MCF 10A (cell line): ENCODE data around the gene BSDC1. TPM values are rescaled to one million over a fixed set of nuclear protein-coding genes. Genes with fewer than 3 reads are reported as not detected.

Source experiments
- BruUV-seq: library from RNA; stranded (reverse); fragments of 400-500 nt; replicated peaks from 2 replicates; lab custom pipeline; 2021; lab: Mats Ljungman, UMichigan
- CTCF ChIA-PET: fragments of 300-600 bp; sonication (Branson Sonifier 250); formaldehyde crosslinking; extraction: SDS; loops from one replicate; lab custom pipeline; 2021; ENCODE audit warnings: antibody characterized with exemption, inconsistent platforms; lab: Yijun Ruan, JAX
- POLR2A ChIA-PET: fragments of 300-600, 350-650 bp; sonication (Branson Sonifier 250); formaldehyde crosslinking; extraction: SDS; loops from one replicate; lab custom pipeline; 2020; ENCODE audit warnings: antibody characterized with exemption, inconsistent platforms; lab: Yijun Ruan, JAX
- DNase-seq: peaks from one replicate; pipeline ENCODE4 v3.0.0-alpha.2; 2018; ENCODE audit not compliant: unreplicated experiment
- H3K27ac Mint-ChIP-seq: one replicate; pipeline ENCODE4 v1.8.0; 2022; ENCODE audit warnings: mild to moderate bottlenecking, low read depth, mixed read lengths; ENCODE audit not compliant: unreplicated experiment
- H3K27me3 Mint-ChIP-seq: one replicate; pipeline ENCODE4 v1.8.0; 2022; ENCODE audit warnings: mixed read lengths; ENCODE audit not compliant: insufficient read depth, unreplicated experiment
- H3K36me3 Mint-ChIP-seq: one replicate; pipeline ENCODE4 v1.8.0; 2022; ENCODE audit warnings: mild to moderate bottlenecking, moderate library complexity, mixed read lengths; ENCODE audit not compliant: insufficient read depth, unreplicated experiment
- H3K4me1 Mint-ChIP-seq: one replicate; pipeline ENCODE4 v1.8.0; 2022; ENCODE audit warnings: mixed read lengths; ENCODE audit not compliant: insufficient read depth, unreplicated experiment
- H3K4me3 Mint-ChIP-seq: one replicate; pipeline ENCODE4 v1.8.0; 2022; ENCODE audit warnings: mild to moderate bottlenecking, moderate library complexity, mixed read lengths; ENCODE audit not compliant: unreplicated experiment
- H3K9me3 Mint-ChIP-seq: one replicate; pipeline ENCODE4 v1.8.0; 2022; ENCODE audit warnings: mixed read lengths; ENCODE audit not compliant: unreplicated experiment
- intact Hi-C: fragments of 100-400 bp; cut with micrococcal nuclease; formaldehyde crosslinking; loops from 2 replicates; pipeline ENCODE4 v1.14.1; 2022
- total RNA-seq: library from RNA; stranded (reverse); gene quantifications from 2 replicates; pipeline ENCODE4 v1.2.3, GENCODE V29; 2022
- TF ChIP-seq, protein P1 (sequence below): fragments of 200-600 bp; IDR thresholded peaks from one replicate; pipeline ENCODE4 v1.8.0; 2022; ENCODE audit warnings: antibody characterized with exemption, mild to moderate bottlenecking; ENCODE audit not compliant: unreplicated experiment

BSDC1 gene
- total RNA-seq, 1 experiment from 2014 or later: 52.6 TPM

DNA sequence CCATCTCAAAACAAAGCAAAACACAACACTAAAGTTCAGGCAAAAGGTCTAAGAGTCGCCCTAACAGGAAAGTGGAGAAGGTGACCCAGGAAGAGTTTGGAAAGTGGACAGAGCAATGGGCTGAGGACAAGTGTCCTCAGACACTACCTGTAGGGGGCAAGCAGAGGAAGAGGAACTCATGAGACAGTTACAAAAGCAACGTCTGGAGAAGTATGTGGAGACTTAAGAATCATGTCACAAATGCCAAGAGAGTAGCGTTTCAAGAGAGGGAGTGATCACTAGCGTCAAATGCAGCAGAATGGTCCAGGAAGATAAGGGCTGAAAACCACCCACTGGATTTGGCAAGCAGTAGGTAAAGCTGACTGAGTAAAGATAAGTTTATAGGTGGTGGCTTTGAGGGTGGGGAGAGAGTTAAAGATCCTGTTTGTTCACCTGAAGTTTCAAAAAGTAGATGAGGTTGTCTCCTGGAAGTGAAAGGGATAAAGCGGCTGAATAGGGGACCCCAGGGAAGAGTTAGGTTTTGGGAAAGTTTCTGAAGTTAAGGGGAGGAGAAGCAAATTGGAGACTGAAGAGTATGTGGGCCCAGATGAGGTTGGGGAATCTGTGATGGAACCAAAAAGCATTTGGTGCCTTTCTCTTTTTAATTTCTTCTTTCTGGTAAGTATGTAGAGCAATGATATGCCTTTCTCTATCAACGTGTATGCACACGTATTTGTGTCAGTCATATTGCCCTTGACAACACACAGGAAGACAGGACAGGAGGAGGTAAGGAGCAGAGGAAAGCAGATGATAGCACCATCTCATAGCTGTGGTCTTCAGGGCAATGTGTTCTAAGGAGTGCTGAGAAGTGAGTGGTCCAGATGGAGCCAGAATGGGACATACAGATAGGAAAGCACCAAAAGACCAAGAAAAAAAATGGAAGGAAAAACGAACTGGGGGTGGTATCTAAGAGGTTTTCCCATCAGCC is 3.1 kb downstream of the BSDC1 start:
- H3K27me3 Mint-ChIP-seq: no peaks in the 10 kb centered on the region
- no peak overlapping the region for H3K4me3 Mint-ChIP-seq
- peaks cover 11% of the 10 kb centered on the region for H3K36me3 Mint-ChIP-seq
- POLR2A ChIA-PET: interaction anchor here (0.5 kb wide), 1 partner anchor 15 kb away, joined by 3 read pairs; no protein-coding TSS in a partner anchor
- no peaks in the 10 kb centered on the region for H3K9me3 Mint-ChIP-seq
- no peak for DNase-seq
- peaks cover 6% of the 10 kb centered on the region for H3K4me1 Mint-ChIP-seq
- TF ChIP-seq, protein P1, sequence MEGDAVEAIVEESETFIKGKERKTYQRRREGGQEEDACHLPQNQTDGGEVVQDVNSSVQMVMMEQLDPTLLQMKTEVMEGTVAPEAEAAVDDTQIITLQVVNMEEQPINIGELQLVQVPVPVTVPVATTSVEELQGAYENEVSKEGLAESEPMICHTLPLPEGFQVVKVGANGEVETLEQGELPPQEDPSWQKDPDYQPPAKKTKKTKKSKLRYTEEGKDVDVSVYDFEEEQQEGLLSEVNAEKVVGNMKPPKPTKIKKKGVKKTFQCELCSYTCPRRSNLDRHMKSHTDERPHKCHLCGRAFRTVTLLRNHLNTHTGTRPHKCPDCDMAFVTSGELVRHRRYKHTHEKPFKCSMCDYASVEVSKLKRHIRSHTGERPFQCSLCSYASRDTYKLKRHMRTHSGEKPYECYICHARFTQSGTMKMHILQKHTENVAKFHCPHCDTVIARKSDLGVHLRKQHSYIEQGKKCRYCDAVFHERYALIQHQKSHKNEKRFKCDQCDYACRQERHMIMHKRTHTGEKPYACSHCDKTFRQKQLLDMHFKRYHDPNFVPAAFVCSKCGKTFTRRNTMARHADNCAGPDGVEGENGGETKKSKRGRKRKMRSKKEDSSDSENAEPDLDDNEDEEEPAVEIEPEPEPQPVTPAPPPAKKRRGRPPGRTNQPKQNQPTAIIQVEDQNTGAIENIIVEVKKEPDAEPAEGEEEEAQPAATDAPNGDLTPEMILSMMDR: no peak
- no peak overlapping the region for H3K27ac Mint-ChIP-seq
- BruUV-seq: no TSS peak
- intact Hi-C loops: loop anchor here (5.0 kb wide), 1 partner anchor 174 kb away; no protein-coding TSS in a partner anchor
- CTCF ChIA-PET: no interaction called here

DNA sequence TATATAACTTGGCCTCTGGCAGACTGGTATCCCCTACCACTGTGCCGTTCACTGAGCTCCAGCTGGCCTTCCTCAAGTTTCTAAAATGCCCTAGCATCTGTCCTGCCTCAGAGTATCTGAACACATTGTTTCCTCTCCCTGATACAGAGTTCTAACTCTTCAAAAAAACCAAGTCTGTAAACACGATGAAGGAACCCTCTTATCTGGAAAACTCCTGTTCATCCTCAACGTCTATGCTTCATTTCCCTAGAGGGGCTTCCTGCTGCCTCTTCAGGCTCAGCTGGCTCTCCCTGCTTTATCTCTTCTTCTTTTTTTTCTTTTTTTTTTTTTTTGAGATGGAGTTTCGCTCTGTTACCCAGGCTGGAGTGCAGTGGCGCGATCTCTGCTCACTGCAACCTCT is 5.6 kb downstream of the BSDC1 start:
- Mint-ChIP-seq H3K36me3 (peaks cover 23% of the 10 kb centered on the region), H3K4me3 (no peak overlapping the region), H3K27me3 (no peaks in the 10 kb centered on the region), H3K27ac (no peak overlapping the region), H3K9me3 (no peaks in the 10 kb centered on the region), H3K4me1 (no peaks in the 10 kb centered on the region)
- ChIA-PET POLR2A (no interaction called here), CTCF (no interaction called here)
- BruUV-seq: no TSS peak
- TF ChIP-seq, protein P1: no peak
- DNase-seq: no peak
- intact Hi-C loops: no loop called here

DNA sequence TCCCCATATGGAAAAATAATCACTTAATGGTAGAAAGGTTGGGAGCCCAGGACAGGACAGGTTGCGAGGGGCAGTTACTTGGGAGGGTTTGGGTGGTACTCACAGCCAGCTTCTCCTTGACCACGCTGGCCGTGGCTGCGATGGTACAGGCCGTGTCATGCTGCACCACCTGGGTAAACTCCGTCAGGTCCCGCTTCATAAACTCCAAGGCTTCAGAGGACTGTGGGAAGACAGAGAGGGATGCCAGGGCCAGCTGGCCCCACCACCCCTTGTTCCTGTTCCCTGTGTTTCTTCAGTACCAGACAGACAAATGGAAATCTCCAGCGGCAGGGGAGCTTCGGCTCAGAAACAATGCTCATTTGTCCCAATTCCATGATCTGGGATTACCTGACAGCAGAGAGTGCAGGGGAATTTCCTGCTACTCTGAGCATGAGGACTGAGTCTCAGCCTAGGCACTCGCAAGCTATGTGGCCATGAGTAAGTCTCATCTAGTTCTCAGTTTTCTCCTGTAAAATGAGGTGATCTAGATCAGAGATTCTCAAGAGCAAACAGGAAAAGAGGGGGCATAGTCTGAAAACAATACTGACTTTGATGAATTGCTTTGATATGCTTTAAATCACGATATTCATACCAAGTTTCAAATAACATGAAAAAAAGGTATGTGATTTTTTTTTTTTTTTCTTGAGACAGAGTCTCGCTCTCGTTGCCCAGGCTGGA is 7.4 kb downstream of the BSDC1 start:
- no peak for DNase-seq
- H3K4me3 Mint-ChIP-seq: no peak overlapping the region
- intact Hi-C loops: no loop called here
- CTCF ChIA-PET: interaction anchor here (1.4 kb wide), 1 partner anchor 14 kb away, joined by 4 read pairs; no protein-coding TSS in a partner anchor
- no peaks in the 10 kb centered on the region for H3K9me3 Mint-ChIP-seq
- H3K4me1 Mint-ChIP-seq: no peaks in the 10 kb centered on the region
- TF ChIP-seq, protein P1: no peak
- BruUV-seq: no TSS peak
- H3K27me3 Mint-ChIP-seq: no peaks in the 10 kb centered on the region
- POLR2A ChIA-PET: interaction anchor here (0.6 to 3.1 kb wide), 5 partner anchors 7 to 83 kb away, joined by 3 to 20 read pairs (median 3); partner anchors contain the start of gene BSDC1
- no peak overlapping the region for H3K27ac Mint-ChIP-seq
- H3K36me3 Mint-ChIP-seq: peaks cover 36% of the 10 kb centered on the region

DNA sequence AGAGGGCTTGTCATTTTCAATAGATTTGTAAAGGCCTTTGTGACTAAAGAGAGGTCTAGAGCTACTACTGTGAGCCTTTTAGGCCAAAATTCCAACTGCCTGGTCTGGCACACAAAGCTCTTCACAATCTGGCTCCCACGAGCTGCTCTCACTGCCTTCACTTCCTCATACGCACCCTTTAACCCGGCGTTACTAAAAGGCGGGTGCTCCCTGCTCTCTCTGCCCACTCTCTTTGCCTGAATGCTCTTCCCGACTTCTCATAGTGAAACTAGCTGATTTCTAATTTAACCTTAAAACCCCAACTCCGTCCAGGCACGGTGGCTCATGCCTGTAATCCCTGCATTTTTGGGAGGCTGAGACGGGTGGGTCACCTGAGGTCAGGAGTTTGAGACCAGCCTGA is 14.2 kb downstream of the BSDC1 start:
- no TSS peak for BruUV-seq
- TF ChIP-seq, protein P1: no peak
- H3K9me3 Mint-ChIP-seq: no peaks in the 10 kb centered on the region
- CTCF ChIA-PET: interaction anchor here (0.7 kb wide), 1 partner anchor 13 kb away, joined by 3 read pairs; no protein-coding TSS in a partner anchor
- H3K27ac Mint-ChIP-seq: no peak overlapping the region
- H3K27me3 Mint-ChIP-seq: no peaks in the 10 kb centered on the region
- peaks cover 92% of the 10 kb centered on the region for H3K36me3 Mint-ChIP-seq
- intact Hi-C loops: no loop called here
- no peak for DNase-seq
- no peak overlapping the region for H3K4me3 Mint-ChIP-seq
- POLR2A ChIA-PET: interaction anchor here (1.5 kb wide), 1 partner anchor 15 kb away, joined by 6 read pairs; the partner anchor contains the start of gene BSDC1
- H3K4me1 Mint-ChIP-seq: no peaks in the 10 kb centered on the region
